ENCODE results near the gene XIRP1.

DNA sequence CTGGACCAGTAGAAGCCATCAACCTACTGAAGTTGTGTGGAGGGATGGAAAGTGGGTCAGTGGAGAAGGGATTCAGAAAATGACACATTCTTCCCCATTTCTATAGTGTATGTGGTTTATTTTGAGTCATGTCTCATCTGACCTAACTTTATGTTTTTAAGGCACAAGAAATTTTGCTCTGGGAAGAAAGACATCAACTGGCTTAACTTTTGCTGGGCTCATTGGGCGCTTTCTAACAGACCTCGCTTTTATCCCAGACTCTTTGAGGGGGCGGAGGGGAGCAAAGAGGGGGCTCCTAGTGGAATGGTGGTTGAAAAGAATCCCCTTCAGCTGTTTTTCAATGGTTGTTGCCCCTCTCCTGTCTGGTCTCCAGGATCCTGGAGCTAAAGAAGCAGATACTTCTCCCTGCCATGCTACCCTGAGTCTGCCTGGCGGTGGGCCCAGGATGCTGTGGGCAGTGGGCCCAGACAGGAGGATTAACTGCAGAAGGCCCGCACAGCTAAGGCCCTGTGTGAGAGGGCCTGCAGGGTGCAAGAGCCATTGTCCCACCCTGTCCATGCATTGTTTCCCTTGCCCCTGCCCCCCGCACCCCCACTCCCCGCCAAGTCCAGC is 53.5 kb downstream of the XIRP1 start:
- TF ChIP-seq GATA3 (IDR thresholded peaks at IDR 0.05; ENCODE audit: low read depth, low read length): no peak
- no peak for TF ChIP-seq GATA2 (IDR thresholded peaks at IDR 0.05; ENCODE audit: low read depth, low read length)
